PC-3 (cell line): ENCODE data around the gene MLF2.

Experiments used
- CTCF ChIP-seq: fragments of 300-600 bp; sonication (generic); conservative IDR thresholded peaks from 2 replicates; pipeline ENCODE4 v1.5.1; 2017; ENCODE audit warnings: antibody characterized with exemption, low read depth, mild to moderate bottlenecking, low read length
- EZH2 ChIP-seq: fragments of 300-600 bp; sonication (generic); IDR thresholded peaks from one replicate; pipeline ENCODE4 v1.6.1; 2017; ENCODE audit warnings: antibody characterized with exemption, mild to moderate bottlenecking, low read length; ENCODE audit not compliant: unreplicated experiment
- EZH2phosphoT487 ChIP-seq: fragments of 300-600 bp; sonication (generic); IDR thresholded peaks from 2 replicates; pipeline ENCODE4 v1.6.1; 2018; ENCODE audit warnings: mild to moderate bottlenecking, antibody characterized with exemption, low read length, borderline replicate concordance

- TF ChIP-seq CTCF (no peak), EZH2 (no peak), EZH2phosphoT487 (no peak)
Measured at GRCh38 chr12:6742834-6743233, 10.1 kb downstream of the MLF2 start.
